ENCODE results near the gene TRIP10. TPM values are rescaled to one million over a fixed set of nuclear protein-coding genes. Genes with fewer than 3 reads are reported as not detected.
"Not testable (repeated sequence)": the region's sequence is repeated elsewhere in the genome, so short reads cannot be mapped to it uniquely, and the experiment has no call there.

TRIP10 gene
- polyA plus RNA-seq, 1 donor from 2014 or later: 0.76 TPM

DNA sequence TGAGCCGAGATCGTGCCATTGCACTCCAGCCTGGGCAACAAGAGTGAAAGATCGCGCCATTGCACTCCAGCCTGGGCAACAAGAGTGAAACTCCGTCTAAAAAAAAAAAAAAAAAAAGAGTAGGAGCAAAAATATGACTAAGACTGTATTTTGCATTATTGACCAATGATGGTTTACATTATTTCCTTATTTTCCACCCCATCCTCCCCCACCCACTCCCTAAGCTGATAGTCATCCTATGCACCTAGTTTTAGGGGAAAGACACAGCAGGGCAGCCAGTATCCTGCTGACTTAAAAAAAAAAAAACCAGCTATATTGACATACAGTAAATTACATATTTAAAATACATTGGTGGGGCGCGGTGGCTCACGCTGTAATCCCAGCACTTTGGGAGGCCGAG is 58.2 kb downstream of the TRIP10 start:
- no peak for TF ChIP-seq RAD21 (conservative IDR thresholded peaks at IDR 0.05)
- TF ChIP-seq EP300 (conservative IDR thresholded peaks at IDR 0.05; ENCODE audit: poor library complexity, severe bottlenecking): no peak
- no peak for TF ChIP-seq SMC3 (conservative IDR thresholded peaks at IDR 0.05; ENCODE audit: poor library complexity)
- TF ChIP-seq TAF1 (IDR thresholded peaks at IDR 0.05; ENCODE audit: low read depth): no peak
- TF ChIP-seq MXI1 (conservative IDR thresholded peaks at IDR 0.05; ENCODE audit: poor library complexity, severe bottlenecking): no peak
- TF ChIP-seq, protein P1, sequence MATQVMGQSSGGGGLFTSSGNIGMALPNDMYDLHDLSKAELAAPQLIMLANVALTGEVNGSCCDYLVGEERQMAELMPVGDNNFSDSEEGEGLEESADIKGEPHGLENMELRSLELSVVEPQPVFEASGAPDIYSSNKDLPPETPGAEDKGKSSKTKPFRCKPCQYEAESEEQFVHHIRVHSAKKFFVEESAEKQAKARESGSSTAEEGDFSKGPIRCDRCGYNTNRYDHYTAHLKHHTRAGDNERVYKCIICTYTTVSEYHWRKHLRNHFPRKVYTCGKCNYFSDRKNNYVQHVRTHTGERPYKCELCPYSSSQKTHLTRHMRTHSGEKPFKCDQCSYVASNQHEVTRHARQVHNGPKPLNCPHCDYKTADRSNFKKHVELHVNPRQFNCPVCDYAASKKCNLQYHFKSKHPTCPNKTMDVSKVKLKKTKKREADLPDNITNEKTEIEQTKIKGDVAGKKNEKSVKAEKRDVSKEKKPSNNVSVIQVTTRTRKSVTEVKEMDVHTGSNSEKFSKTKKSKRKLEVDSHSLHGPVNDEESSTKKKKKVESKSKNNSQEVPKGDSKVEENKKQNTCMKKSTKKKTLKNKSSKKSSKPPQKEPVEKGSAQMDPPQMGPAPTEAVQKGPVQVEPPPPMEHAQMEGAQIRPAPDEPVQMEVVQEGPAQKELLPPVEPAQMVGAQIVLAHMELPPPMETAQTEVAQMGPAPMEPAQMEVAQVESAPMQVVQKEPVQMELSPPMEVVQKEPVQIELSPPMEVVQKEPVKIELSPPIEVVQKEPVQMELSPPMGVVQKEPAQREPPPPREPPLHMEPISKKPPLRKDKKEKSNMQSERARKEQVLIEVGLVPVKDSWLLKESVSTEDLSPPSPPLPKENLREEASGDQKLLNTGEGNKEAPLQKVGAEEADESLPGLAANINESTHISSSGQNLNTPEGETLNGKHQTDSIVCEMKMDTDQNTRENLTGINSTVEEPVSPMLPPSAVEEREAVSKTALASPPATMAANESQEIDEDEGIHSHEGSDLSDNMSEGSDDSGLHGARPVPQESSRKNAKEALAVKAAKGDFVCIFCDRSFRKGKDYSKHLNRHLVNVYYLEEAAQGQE (IDR thresholded peaks at IDR 0.05; ENCODE audit: borderline replicate concordance): no peak
- TF ChIP-seq, protein P2, sequence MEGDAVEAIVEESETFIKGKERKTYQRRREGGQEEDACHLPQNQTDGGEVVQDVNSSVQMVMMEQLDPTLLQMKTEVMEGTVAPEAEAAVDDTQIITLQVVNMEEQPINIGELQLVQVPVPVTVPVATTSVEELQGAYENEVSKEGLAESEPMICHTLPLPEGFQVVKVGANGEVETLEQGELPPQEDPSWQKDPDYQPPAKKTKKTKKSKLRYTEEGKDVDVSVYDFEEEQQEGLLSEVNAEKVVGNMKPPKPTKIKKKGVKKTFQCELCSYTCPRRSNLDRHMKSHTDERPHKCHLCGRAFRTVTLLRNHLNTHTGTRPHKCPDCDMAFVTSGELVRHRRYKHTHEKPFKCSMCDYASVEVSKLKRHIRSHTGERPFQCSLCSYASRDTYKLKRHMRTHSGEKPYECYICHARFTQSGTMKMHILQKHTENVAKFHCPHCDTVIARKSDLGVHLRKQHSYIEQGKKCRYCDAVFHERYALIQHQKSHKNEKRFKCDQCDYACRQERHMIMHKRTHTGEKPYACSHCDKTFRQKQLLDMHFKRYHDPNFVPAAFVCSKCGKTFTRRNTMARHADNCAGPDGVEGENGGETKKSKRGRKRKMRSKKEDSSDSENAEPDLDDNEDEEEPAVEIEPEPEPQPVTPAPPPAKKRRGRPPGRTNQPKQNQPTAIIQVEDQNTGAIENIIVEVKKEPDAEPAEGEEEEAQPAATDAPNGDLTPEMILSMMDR (IDR thresholded peaks at IDR 0.05; ENCODE audit: poor library complexity, severe bottlenecking): no peak
- TF ChIP-seq POLR2AphosphoS5 (IDR thresholded peaks at IDR 0.05): no peak
- TF ChIP-seq EZH2 (IDR thresholded peaks at IDR 0.05; ENCODE audit: borderline replicate concordance, insufficient read depth, low read length, poor library complexity, severe bottlenecking): no peak
- H3K9me3 ChIP-seq (ENCODE audit: low read length): peaks cover 4% of the 10 kb centered on the region
- H3K4me2 ChIP-seq (ENCODE audit: low read length): no peak overlapping the region
- H3K4me3 ChIP-seq (ENCODE audit: low read length): no peak overlapping the region
- H3K27me3 ChIP-seq (ENCODE audit: insufficient read depth, low read depth, low read length): no peaks in the 10 kb centered on the region
- H3K79me2 ChIP-seq (replicated peaks; ENCODE audit: insufficient read depth, low read length): no peaks in the 10 kb centered on the region
- no peaks in the 10 kb centered on the region for H3K9me2 ChIP-seq (ENCODE audit: insufficient read depth, low read length)
- no peaks in the 10 kb centered on the region for H3F3A ChIP-seq (ENCODE audit: insufficient read depth, low read length, poor library complexity, severe bottlenecking)
- H4K20me1 ChIP-seq (ENCODE audit: insufficient read depth): no peaks in the 10 kb centered on the region
- H3K36me3 ChIP-seq (ENCODE audit: insufficient read depth, low read length): no peaks in the 10 kb centered on the region
- no peak overlapping the region for H3K27ac ChIP-seq (ENCODE audit: low read length)
- H2AFZ ChIP-seq (ENCODE audit: low read depth, low read length): no peak overlapping the region
- no peak overlapping the region for H3K9ac ChIP-seq (ENCODE audit: low read length)

DNA sequence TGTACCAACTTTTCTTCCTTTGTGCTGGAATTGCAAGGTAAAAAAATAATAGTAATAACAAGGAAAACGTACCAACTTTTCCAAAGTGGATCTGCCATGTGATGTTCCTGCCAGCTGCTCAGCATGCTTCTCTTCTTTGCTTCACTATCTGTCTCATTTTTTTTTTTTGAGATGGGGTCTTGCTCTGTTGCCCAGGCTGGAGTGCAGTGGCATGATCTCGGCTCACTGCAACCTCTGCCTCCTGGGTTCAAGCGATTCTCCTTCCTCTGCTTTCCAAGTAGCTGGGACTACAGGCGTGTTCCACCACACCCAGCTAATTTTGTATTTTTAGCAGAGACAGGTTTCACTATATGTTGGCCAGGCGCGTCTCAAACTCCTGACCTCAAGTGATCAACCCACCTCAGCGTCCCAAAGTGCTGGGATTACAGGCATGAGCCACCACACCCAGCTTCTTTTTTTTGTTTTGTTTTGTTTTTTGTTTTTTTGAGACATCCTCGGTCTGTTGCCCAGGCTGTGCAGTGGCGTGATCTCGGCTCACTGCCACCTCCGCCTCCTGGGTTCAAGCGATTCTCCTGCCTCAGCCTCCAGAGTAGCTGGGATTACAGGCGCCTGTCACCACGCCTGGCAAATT is 60.8 kb downstream of the TRIP10 start:
- not testable (repeated sequence) for H3K36me3 ChIP-seq (ENCODE audit: insufficient read depth, low read length); H4K20me1 ChIP-seq (ENCODE audit: insufficient read depth); H2AFZ ChIP-seq (ENCODE audit: low read depth, low read length); H3K9ac ChIP-seq (ENCODE audit: low read length); H3K9me3 ChIP-seq (ENCODE audit: low read length); H3K4me3 ChIP-seq (ENCODE audit: low read length); H3K79me2 ChIP-seq (replicated peaks; ENCODE audit: insufficient read depth, low read length); H3K9me2 ChIP-seq (ENCODE audit: insufficient read depth, low read length); H3K4me2 ChIP-seq (ENCODE audit: low read length); H3F3A ChIP-seq (ENCODE audit: insufficient read depth, low read length, poor library complexity, severe bottlenecking); H3K27me3 ChIP-seq (ENCODE audit: insufficient read depth, low read depth, low read length); H3K27ac ChIP-seq (ENCODE audit: low read length)
